GM19455 (cell line): Measurements from ENCODE around the gene SFXN5.

Experiments
- ATAC-seq: cut with Tn5 transposase; IDR thresholded peaks from one replicate; pipeline ENCODE4 v1.9.1; 2021; ENCODE audit not compliant: unreplicated experiment

SFXN5 gene

GRCh38 chr2:72959554-72959953 lies 112.0 kb downstream of the SFXN5 start:
- no peak for ATAC-seq

GRCh38 chr2:72958542-72959385 lies 112.7 kb downstream of the SFXN5 start:
- no peak for ATAC-seq

- ATAC-seq, result no peak
These were observed 114.6 kb downstream of the SFXN5 start for GRCh38 chr2:72956936-72957335.

- no peak for ATAC-seq
These were observed 115.5 kb downstream of the SFXN5 start for GRCh38 chr2:72956050-72956395.

GRCh38 chr2:72955228-72956049 lies 116.1 kb downstream of the SFXN5 start:
- no peak for ATAC-seq

- no peak for ATAC-seq
These were observed 116.9 kb downstream of the SFXN5 start for GRCh38 chr2:72954376-72955227.

- ATAC-seq, result no peak
These were observed 117.5 kb downstream of the SFXN5 start for GRCh38 chr2:72953976-72954375.

- no peak for ATAC-seq
These were observed 118.0 kb downstream of the SFXN5 start for GRCh38 chr2:72953528-72953927.

- ATAC-seq, result no peak
These were observed 118.6 kb downstream of the SFXN5 start for GRCh38 chr2:72952961-72953360.

- ATAC-seq, result no peak
These were observed 119.2 kb downstream of the SFXN5 start for GRCh38 chr2:72952110-72952823.

GRCh38 chr2:72951303-72952095 lies 120.0 kb downstream of the SFXN5 start:
- no peak for ATAC-seq

- ATAC-seq, result no peak
These were observed 120.8 kb downstream of the SFXN5 start for GRCh38 chr2:72950558-72951255.

GRCh38 chr2:72949642-72950041 lies 121.9 kb downstream of the SFXN5 start:
- ATAC-seq, result no peak

GRCh38 chr2:72949045-72949444 lies 122.5 kb downstream of the SFXN5 start:
- no peak for ATAC-seq

- ATAC-seq, result no peak
These were observed 123.3 kb downstream of the SFXN5 start for GRCh38 chr2:72947952-72948830.

- ATAC-seq, result no peak
These were observed 125.0 kb downstream of the SFXN5 start for GRCh38 chr2:72946466-72946865.

- ATAC-seq, result no peak
These were observed 126.0 kb downstream of the SFXN5 start for GRCh38 chr2:72945450-72946019.
